T-helper 1 cell (primary cell): Measurements from ENCODE around the gene EMC7.
A peak's percentile ranks its signal among the peaks of the same experiment; 100 is the strongest.

Experiments used
- DNase-seq, 5 donors: peaks; one replicate each; pipeline ENCODE4 v3.0.0-alpha.2; 2012 to 2020

The EMC7 gene

DNA sequence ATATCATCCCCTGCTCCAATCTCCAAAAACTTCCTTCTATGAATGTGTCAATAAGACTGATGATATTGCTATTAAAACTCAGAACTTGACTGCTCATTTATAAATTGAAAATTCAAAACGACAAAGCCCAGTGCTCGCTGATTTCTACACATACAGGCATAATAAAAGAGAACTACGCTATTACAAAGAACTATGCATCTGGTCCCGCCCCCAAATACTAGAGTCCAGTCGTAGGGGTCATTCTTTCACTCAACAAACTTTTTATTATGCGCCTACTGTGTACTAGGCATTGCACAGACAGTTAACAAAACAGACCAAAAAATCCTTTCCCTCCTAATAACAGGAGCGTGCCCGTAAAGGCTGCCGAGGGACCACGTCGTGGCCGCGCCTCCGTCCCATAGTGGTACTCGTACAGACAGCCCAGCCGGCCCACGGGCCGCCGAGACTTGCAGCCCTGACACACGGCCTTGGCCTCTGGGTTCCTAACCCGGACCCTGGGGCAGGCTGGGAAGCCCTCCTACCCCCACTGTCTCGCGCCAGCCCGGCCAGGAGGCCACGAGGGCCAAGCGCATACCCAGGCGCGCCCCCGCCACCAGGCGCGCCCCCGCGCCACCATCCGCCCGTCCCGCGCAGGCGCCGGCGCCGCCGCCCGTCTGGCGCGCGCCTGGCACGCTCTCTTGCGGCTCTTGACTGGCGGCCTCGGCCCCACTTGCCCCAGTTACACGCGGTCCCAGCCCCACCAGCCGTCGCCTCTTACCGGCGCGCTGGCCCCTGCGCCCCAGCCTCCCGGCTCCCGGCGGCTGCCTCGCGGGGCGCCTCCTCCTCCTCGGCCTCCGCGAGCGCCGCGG, 63.4 kb downstream of the EMC7 start:
- peak; percentile 37 to 75 (median 47) for DNase-seq
